NCI-H2171 treated with DMSO at 0.1 percent for 48 hours (cell line): ENCODE results near the gene ARID5B.

Experiments
- DNase-seq: peaks from one replicate; lab custom pipeline; 2025; lab: John Stamatoyannopoulos, UW

Gene ARID5B

GRCh38 chr10:62050346-62050892, 148.9 kb downstream of the ARID5B start:
- DNase-seq, result no peak

- DNase-seq, result no peak
Observed at GRCh38 chr10:62050893-62051433, 149.5 kb downstream of the ARID5B start.

- no peak for DNase-seq
Observed at GRCh38 chr10:62052276-62052675, 150.8 kb downstream of the ARID5B start.

- no peak for DNase-seq
Observed at GRCh38 chr10:62053860-62054259, 152.4 kb downstream of the ARID5B start.

GRCh38 chr10:62054408-62054807, 152.9 kb downstream of the ARID5B start:
- DNase-seq, result no peak

- DNase-seq, result no peak
Observed at GRCh38 chr10:62054830-62055229, 153.3 kb downstream of the ARID5B start.

- no peak for DNase-seq
Observed at GRCh38 chr10:62056219-62056618, 154.7 kb downstream of the ARID5B start.

- DNase-seq, result no peak
Observed at GRCh38 chr10:62056698-62057097, 155.2 kb downstream of the ARID5B start.

GRCh38 chr10:62057359-62057758, 155.9 kb downstream of the ARID5B start:
- no peak for DNase-seq

- DNase-seq, result no peak
Observed at GRCh38 chr10:62057850-62058249, 156.4 kb downstream of the ARID5B start.

GRCh38 chr10:62058476-62058875, 157.0 kb downstream of the ARID5B start:
- no peak for DNase-seq

- no peak for DNase-seq
Observed at GRCh38 chr10:62058896-62059216, 157.4 kb downstream of the ARID5B start.

- no peak for DNase-seq
Observed at GRCh38 chr10:62059217-62059920, 157.9 kb downstream of the ARID5B start.

GRCh38 chr10:62062028-62062427, 160.5 kb downstream of the ARID5B start:
- no peak for DNase-seq

- no peak for DNase-seq
Observed at GRCh38 chr10:62062752-62063512, 161.4 kb downstream of the ARID5B start.

GRCh38 chr10:62063795-62064472, 162.4 kb downstream of the ARID5B start:
- peak; percentile 40 for DNase-seq

GRCh38 chr10:62067560-62067959, 166.1 kb downstream of the ARID5B start:
- no peak for DNase-seq

GRCh38 chr10:62068464-62068863, 167.0 kb downstream of the ARID5B start:
- no peak for DNase-seq

GRCh38 chr10:62069452-62070178, 168.1 kb downstream of the ARID5B start:
- DNase-seq, result no peak

- no peak for DNase-seq
Observed at GRCh38 chr10:62071846-62072281, 170.4 kb downstream of the ARID5B start.

GRCh38 chr10:62072901-62073300, 171.4 kb downstream of the ARID5B start:
- no peak for DNase-seq

- no peak for DNase-seq
Observed at GRCh38 chr10:62073429-62073828, 171.9 kb downstream of the ARID5B start.
